ENCODE data around the gene MYBPH. TPM values are rescaled to one million over a fixed set of nuclear protein-coding genes. Genes with fewer than 3 reads are reported as not detected.

The MYBPH gene
- total RNA-seq, 1 experiment from 2014 or later, result not detected

DNA sequence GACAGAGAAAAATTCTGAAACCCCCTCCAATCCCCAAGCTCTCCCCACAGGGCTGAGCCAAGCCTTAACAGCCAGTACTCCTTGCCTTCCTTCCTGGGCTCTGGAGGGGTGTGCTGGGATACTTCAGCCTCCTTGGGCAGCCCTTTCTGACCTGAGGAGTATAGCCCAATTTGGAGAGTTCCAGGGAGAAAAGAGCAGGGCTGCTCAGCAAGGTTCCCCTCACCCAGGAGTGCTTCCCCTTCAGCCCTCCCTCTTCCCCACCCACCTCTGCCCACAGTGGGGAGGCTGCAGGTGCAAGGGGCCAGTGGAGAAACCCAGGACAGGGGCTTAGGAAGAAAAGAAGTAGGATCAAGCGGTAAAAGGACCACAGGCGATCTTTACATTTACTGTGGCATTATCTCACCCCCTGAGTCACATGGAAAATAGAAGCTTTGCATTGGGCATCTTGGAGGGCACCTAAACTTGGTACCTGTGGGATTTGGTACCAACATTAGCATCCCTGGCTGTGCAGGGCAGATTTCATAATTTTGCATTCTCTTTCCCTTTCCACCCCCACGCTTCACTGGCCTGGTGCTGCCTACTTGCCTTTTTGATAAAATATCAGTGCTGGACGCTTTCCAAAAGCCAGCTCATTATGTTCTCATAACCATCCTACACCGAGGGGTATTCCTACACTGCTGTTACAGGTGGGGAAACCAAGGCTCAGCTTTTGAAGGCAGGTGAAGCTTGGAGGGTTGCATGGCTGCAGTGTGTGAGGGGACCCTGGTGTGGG, 50.9 kb downstream of the MYBPH start:
- Histone ChIP-seq H3K79me1 (ENCODE audit: insufficient read depth, low read depth, low read length, poor library complexity, severe bottlenecking) (no peaks in the 10 kb centered on the region), H2BK5ac (ENCODE audit: insufficient read length, low read length) (no peak overlapping the region), H4K91ac (ENCODE audit: insufficient read length, low read depth, low read length) (no peak overlapping the region), H2BK12ac (ENCODE audit: insufficient read length, low read depth, low read length) (no peak overlapping the region), H2BK20ac (ENCODE audit: low read depth, low read length, poor library complexity, severe bottlenecking) (no peak overlapping the region), H4K8ac (replicated peaks; ENCODE audit: insufficient read length, low read depth, low read length) (no peak overlapping the region), H3K14ac (ENCODE audit: insufficient read depth, low read length) (no peak overlapping the region; the same call in 1 of the 2 replicates), H3K56ac (ENCODE audit: insufficient read length, low read depth, low read length) (no peak overlapping the region), H3K79me2 (ENCODE audit: insufficient read depth, low read length) (no peaks in the 10 kb centered on the region), H3K27ac (ENCODE audit: insufficient read length, low read depth, low read length) (no peak overlapping the region), H4K20me1 (ENCODE audit: control insufficient read depth, insufficient read depth, insufficient read length) (no peaks in the 10 kb centered on the region), H3T11ph (ENCODE audit: low read length) (no peak overlapping the region), H3K27me3 (ENCODE audit: insufficient read depth, low read length) (no peaks in the 10 kb centered on the region; the same call in 1 of the 2 replicates), H2AFZ (ENCODE audit: low read length) (no peak overlapping the region), H4K5ac (ENCODE audit: insufficient read length, low read depth, low read length) (no peak overlapping the region), H3K23me2 (ENCODE audit: insufficient read length, low read depth, low read length, poor library complexity, severe bottlenecking) (peaks cover 7% of the 10 kb centered on the region), H2BK120ac (ENCODE audit: low read depth, low read length, poor library complexity, severe bottlenecking) (no peak overlapping the region), H2AK5ac (ENCODE audit: insufficient read length, low read length) (no peak overlapping the region), H3K4ac (ENCODE audit: low read depth, low read length) (no peak overlapping the region), H3K9ac (ENCODE audit: extremely low read depth, insufficient read length, low read length) (no peak overlapping the region), H2BK15ac (ENCODE audit: low read depth, low read length) (no peak overlapping the region), H3K18ac (ENCODE audit: insufficient read length, low read depth, low read length) (no peak overlapping the region), H3K4me2 (ENCODE audit: insufficient read depth, insufficient read length, low read length) (no peak overlapping the region), H3K9me3 (ENCODE audit: control insufficient read depth, low read depth, low read length) (no peaks in the 10 kb centered on the region), H3K4me1 (ENCODE audit: insufficient read depth, low read length) (peaks cover 2% of the 10 kb centered on the region; the same call in 1 of the 2 replicates), H3K23ac (ENCODE audit: insufficient read length, low read depth, low read length) (no peak overlapping the region)
- TF ChIP-seq, protein P1, sequence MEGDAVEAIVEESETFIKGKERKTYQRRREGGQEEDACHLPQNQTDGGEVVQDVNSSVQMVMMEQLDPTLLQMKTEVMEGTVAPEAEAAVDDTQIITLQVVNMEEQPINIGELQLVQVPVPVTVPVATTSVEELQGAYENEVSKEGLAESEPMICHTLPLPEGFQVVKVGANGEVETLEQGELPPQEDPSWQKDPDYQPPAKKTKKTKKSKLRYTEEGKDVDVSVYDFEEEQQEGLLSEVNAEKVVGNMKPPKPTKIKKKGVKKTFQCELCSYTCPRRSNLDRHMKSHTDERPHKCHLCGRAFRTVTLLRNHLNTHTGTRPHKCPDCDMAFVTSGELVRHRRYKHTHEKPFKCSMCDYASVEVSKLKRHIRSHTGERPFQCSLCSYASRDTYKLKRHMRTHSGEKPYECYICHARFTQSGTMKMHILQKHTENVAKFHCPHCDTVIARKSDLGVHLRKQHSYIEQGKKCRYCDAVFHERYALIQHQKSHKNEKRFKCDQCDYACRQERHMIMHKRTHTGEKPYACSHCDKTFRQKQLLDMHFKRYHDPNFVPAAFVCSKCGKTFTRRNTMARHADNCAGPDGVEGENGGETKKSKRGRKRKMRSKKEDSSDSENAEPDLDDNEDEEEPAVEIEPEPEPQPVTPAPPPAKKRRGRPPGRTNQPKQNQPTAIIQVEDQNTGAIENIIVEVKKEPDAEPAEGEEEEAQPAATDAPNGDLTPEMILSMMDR (conservative IDR thresholded peaks at IDR 0.05), result no peak
- DNase-seq, result peak; percentile 15
- WGBS (ENCODE audit: extremely low coverage, insufficient read length, low lambda C conversion rate), result no CpG with 5 or more reads among the region's 5 CpGs
- Mint-ChIP-seq H3K27me3 (ENCODE audit: low read depth) (peaks cover 68% of the 10 kb centered on the region), H3K27ac (no peak overlapping the region), H3K4me1 (peaks cover 22 to 50% of the 10 kb centered on the region in 2 experiments), H3K9me3 (no peaks in the 10 kb centered on the region; a peak in 1 of 5 replicates), H3K36me3 (ENCODE audit: insufficient read depth in 1 of 3, low read depth in 3 of 3) (no peaks in the 10 kb centered on the region), H3K4me3 (no peak overlapping the region)

Measured in H9 (cell line).